ENCODE measurements around the gene EEF1G.
A peak's percentile ranks its signal among the peaks of the same experiment; 100 is the strongest.
"Not testable (repeated sequence)": the region's sequence is repeated elsewhere in the genome, so short reads cannot be mapped to it uniquely, and the experiment has no call there.

The EEF1G gene

DNA sequence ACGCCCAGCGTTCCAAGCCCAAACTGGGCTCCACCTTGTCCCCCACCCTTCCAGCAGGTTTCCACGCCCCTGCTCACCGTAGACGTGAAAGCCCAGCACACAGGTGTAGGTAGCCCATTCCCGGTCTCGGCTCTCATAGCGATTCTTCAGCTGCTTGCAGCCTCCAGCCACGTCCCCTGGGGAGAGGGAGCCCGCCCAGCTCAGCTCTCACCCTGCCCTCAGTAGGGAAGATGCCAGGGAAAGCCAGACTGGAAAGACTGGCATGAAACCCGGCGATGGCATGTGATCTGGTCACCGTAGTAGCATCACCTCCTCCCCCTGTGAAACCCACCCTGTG lies 29.3 kb upstream of the EEF1G start:
- DNase-seq: no peak

DNA sequence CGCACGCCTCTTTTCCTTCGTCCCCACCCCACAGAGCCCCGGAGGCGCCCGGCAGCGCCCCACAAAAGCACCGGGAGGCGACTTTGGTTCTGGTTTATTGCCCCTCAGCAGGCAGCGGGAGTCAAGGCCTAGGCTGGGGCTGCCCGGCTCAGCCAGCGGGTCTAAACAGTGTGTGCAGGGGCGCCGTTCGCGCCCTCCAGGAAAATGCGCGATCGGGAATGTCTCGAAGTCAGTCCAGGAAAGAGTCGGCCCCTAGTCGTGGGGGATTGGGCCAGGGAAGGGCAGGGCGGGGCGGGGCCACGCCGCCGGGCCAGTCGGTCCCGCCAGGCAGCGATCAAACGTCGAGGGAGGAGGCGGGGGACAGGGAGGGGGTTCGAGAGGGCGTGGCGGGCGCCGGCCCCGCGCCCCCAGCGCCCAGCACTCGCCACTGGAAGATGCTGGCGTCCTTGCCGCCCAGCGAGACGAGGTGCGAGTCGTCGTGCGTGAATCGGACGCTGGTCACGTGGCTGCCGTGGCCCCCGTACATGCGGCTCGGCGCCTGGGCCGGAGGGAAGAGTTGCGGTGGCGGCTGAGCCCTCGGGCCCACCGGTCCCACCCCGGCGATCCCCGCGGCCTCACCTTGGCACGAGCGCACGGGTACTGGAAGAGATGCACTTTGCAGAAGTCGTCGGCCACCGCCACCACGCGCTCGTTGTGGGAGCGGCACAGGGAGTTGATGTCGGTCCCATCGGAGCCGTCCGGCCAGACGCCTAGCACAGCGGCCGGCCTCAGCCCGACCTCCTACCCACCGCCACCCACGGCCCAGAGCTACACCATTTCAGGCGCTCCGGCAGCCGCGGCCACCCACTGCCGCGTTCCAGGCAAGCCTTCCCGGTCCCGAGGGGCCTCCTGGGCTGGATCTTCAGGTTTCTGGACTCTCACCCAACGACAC lies 28.7 kb upstream of the EEF1G start:
- DNase-seq: peak; percentile 35

DNA sequence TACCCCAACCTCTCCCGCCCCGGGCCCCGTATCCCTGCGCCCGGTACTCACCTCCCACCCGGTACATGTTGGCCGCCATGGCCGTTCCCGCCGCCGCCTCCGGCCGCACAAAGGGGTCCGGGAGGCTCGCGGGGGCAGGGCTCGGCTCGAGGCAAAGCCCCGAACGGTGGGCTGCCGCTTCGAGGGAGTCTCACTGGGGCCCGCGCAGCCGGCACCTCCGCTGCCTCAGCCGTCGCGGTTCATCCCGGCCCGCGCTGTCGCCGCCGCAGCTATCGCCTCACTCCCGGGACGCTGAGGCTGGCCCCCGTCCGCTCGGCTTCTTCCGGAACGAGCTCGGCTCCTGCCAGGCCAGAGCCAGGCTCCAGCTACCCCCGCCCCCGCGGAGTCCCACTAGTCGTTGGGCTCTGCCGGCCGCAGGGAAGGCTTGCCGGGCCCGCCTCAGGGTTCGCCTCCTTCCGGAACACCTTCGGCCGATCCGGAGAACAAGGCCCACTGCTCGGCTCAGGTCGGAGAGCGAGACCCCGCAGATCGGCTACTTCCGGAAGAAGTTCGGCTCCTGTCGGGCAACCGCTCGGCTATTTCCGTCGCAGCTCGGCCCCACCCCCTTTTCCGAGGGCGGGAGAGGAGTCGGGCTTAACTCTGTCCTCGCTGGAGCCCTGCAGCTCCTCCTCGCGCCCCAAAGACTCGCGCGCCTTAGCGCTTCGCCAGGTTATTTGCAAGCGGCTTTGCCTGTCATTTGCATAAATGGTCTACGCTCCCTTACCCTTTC lies 27.9 kb upstream of the EEF1G start, which contains the start of gene MTA2:
Gene MTA2 (minus strand): TSS at position 494 of the 769 bp plus-strand sequence. CDS start 415 bp downstream, at position 79.
- DNase-seq: peak; percentile 98

DNA sequence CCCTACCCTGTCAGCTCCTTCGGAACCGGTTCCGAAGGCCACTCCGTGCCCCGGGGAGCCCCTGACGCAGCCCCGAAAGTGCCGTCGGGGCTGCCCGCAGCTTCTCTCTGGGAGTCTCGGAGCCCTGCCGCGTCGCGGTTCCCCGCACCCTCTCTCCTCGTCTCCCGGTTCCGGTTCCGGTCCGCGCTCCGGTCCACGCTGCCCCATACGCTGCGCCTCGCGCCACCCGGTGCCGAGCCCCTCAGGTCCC lies 27.4 kb upstream of the EEF1G start:
- DNase-seq: peak; percentile 42

DNA sequence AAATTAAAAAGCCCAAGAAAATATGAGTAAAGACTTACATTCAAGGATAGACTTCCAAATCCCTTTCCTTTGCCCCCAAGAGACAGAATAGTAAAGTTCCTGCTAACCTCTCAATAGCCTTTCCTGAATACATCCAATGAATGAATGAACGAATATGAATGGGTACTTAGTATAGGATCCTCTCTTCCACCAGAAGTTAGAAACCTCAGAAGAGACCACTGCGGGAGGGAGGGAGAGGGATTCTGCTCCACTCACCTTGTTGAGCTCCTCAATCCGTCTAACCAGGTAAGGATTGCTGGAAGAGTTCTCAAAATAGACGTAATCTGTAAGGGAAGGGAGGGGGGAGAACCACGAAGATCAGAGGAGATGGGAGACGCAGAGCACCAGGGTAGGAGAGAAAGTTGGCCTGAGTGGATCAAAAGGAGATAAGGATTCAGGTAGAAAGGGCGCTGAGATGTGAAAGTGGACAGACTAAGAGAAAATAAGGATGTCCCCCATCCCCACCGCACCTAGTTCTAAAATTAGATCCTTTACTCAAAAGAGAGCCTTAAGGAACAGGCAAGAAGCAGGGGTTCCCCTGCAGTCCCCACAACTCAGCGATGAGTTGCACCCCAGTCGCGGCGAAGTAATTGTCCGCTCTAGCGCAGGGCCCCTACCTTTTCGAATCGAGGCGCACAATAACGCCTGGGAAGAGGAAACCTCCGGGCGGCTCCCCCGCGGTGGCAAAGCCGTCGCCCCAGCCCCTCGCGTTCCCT lies 26.9 kb upstream of the EEF1G start:
- no peak for DNase-seq

DNA sequence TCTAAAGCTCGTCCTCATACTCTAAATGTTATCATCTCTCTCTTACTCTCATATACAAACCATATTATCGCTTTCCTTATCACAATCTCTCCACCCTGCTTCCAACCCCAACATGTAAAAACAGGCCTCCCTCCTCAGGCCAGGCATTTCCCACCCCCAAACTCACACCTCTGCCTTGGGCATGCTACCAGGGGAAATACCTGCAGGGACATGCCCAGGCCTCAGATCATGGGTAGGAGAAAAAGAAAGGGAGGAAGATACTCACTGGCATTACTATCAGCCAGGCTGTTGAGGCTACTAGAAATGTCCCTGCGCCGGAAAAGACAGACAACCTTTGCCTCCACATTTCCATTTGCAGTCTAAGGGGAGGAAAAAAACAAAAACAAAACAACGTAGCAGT lies 26.2 kb upstream of the EEF1G start:
- peak; percentile 13 for DNase-seq

DNA sequence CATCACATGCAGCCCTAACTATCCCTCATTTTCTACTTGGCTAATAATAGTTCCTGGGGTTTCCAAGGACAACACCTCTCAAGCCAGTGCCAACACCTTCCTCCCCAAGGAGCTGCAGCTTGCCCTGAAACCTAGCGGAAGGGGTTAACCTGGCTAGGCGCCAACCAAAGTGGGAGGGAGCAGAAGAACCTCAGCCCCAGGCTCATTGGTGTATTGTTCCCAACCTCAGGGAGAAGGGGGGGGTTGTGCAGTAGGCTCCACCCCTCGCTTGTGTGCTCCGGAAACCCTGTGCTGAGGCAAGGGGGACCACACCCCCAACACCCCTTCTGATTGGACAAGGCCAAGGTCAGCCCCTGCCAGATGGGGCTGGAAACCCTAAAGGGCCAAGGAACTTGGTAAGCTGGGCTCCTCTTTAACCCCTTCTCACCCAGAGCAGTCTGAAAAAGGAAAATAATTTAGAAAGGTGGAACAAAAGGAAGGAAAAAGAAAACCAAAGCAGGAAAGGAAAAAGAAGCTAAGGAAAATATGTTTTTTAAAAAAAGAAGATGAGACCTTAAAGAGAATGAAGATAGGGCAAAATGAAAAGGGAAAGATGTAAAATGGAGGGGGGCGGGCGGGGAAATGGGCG lies 25.5 kb upstream of the EEF1G start:
- peak; percentile 99 for DNase-seq

DNA sequence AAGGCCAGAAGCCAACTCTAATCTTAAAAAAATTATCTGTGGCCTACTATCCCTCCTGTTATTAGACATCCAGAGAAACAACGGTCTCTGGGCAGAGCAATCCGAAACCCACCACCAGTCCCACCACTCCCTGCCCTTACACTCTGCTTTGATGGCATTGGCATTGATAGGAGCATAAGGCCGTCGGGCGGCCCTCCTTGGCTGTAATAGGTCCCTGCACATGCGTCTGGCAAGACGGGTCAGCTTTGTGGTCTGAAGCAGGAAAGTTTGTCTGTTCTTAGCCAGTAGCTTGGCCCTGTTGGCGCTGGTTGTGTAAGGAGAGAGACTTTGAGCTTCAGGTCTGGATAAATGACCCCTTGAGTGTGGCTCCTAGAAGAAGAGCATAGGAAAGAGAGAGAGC lies 21.4 kb upstream of the EEF1G start:
- no peak for DNase-seq

DNA sequence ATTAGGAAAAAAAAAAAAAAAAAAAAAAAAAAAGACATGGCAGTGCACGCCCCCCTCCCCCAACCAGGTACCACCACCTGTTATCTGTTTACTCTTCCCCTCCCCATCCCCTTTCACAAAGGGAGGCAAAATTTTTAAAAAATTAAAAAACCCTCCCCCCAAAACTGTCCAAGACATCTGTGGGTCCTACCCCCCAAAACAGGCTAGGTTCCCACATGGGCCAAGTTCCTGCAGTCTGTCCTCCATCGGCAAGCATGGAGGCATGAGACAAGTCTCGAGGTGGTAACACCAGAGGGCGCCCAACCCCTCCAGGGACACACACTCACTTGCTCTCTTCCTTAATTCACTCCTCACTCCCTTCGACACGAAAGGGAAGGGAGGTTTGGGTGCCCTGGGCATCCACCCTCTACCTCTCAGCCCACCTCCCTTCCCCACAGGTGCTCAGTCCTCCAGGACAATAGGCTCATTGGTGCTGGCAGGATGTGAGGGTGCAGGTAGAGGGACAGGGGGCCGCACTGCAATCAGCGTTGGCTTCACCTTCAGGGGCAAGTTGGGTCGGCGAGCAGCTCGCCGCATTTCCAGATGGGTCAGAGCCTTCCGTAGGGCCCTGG lies 19.8 kb upstream of the EEF1G start:
- peak; percentile 80 for DNase-seq

DNA sequence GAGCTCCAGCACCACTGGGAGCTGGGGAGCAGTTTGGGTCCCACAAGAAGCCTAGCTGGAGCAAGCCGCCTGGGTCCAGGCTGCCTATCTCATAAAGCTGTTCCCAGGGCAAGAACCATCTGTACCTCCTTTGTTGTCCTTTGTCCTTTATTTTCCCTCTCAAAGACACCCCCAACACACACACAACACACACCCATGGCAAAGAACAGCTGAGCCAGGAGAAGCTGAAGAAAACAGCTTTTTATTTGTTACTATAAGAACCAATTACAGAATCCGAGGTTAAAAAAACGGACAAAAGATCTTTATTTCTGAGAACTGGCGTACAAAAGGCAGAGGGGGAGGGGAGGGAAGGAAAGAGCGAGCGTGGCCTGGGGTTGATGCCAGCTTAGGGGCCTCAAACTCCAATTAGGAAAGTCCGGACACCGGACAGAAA lies 19.3 kb upstream of the EEF1G start:
- DNase-seq: no peak

DNA sequence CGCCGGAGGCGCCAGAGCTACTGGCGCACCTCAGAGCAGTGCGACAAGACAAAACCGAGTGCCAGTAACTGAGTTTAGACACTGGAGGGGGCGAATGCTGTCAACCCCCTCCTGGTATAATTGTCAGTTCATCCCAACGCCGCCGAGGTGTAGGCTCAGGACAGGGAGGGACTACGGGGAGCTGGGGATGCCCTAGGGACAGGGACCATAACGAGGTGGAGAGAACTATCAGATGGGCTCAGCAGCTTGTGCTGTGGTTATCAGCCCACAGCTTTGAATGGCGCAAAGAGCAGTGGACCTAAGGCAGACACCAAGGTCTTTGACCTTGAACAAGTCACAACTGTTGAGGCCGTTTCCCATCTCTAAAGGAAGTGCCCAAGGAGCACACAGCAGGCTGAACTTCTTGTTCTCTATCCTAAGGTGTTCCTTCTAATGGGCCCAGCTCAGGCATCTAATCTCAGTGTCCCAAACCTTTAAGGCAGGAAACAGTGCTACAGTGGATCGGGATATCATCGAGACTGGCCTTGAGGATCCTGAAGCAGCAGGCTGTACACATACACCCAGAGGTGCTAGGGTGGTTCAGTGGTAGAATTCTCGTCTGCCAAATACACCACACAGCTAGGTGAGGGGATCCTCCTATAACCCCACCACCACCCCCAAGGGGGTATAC lies 18.6 kb upstream of the EEF1G start:
- DNase-seq: no peak

DNA sequence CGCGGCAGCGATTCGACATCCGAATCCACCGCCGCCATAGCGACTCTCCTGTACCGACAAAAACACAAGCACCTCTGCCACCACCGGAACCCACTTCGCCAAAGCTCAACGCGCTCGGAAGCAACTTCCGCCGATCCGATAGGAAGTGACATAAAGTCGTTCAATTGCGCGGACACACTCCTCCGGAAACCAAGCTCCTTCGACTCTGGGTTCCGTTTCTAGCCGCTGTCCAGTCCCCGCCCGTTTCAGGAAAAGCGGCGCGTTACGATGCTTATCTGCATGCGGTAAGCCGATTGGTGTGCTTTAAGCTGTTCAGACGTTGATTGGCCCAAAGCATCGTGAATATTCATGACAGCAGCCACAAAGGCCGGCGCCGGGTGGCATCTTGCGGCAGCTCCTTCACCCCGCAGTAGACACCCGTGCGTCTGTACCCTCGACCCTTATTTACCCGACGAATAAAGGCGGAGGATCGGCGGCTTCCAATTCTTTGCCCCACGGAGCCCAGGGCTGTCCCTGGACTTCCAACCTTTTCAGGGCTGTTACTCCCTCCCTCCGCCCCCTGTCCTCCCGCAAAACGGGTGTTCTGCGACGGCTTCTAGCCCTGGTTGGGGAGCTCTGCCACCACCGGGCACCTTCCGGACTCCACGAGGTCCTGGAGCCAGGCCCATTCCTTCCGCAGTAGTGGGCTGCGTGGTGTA lies 17.9 kb upstream of the EEF1G start, which contains the start of gene TUT1:
Gene TUT1 (minus strand): TSS at position 76 of the 698 bp plus-strand sequence. CDS start 38 bp downstream, at position 38.
- DNase-seq: peak; percentile 97

DNA sequence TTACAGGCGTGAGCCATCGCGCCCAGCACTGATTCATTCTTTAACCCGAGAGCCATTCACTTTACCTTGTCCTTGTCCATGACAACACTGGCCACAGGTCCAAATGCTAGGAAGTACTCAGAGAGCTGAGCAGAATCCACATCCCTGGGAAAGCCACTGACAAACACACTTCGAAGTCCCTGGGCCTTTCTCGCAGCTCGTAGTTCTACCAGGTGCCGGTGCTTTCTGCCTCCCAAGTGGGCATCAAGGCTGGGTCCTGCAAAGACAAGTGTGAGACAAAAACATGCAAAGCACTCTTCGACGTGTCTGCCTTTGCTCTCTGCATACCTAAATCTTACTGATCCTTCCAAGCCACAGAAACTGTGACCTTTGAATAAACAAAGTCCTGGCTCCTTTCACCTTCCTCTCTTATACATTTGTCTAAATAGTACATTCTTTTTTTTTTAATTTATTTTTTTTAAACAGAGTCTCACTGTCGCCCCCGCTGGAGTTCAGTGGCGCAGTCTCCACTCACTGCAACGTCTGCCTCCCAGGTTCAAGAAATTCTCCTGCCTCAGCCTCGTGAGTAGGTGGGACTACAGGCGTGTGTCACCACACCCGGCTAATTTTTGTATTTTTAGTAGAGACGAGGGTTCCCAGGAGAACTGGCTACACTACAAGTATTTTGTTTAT lies 15.4 kb upstream of the EEF1G start:
- DNase-seq: no peak

DNA sequence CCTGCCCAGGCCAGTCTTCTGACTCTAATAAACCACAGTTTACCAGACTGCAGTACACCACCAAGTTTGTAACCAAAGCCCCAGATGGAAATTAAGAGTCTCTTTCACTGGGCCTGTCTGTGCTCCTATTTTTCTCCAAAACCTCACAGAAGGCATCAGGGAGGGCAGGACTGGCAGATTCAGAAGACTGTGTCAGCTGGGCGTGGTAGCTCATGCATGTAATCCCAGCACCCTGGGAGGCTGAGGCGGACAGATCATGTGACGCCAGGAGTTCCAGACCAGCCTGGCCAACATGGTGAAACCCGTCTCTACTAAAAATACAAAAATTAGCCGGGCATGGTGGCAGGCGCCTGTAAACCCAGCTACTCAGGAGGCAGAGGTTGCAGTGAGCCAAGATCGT lies 11.7 kb upstream of the EEF1G start:
- not testable (repeated sequence) for DNase-seq

DNA sequence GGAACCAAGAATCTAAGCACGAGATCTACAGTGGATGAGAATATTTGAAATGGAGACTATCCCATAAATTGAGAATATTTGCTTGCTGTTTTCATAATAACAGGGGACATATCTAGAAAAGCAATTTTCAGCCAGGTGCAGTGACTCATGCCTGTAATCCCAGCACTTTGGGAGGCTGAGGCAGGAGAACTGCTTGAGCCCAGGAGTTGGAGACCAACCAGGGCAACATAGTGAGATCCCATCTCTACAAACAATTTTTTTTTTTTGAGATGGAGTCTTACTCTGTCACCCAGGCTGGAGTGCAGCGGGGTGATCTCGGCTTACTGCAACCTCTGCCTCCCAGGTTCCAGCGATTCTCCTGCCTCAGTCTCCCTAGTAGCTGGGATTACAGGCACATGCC lies 8.0 kb upstream of the EEF1G start:
- not testable (repeated sequence) for DNase-seq

DNA sequence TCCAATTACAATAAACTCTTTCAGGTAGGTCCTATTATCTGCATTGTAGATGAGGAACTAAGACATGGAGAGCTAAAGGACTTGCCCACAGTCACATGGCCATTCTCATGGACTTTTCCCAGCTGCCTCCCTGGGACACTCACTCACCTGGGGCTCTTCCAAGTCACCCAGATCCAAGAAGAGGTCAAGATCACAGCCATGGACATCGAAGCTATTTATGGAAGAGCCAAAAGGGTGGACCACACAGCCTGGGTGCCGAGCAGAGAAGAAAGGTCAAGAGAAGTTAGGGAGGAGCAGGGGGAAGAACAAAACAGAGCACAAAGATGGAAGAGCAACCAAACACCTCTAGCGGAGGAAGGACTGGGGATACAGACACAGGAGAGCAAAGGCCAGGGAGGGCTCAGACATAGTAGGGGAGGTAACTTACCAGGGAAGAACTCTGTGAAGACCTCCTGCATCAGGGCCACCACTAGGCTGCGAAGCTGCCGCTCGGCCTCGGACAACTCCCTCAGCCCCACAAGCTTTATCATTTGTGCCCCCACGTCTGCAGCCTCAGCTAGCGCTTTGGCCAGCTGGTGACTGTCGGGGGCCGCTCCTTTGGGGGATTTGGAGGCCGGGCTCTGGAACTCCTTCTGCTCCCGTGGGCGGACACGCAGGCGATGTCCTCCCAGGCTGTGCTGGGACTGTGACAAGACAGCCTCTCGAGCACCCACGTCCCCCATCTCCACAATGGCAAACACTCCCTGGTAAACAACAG lies 7.4 kb upstream of the EEF1G start:
- DNase-seq: no peak

DNA sequence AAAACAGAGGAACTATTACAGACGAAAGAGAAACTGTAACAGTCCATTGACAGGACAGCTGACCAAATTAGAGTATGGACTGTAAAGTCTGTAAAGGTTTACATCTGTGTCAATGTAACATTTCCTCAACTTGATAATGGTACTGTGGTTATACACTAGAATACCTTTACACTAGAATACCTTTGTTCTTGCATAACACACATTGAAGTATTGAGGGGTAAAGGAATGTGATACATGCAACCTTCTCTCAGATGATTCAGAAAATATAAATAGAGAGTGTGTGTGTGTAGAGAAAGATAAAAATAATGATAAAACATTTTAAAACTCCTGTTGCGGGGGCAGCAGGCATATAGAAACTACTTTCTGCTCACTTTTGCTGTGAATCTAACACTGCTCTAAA lies 5.6 kb upstream of the EEF1G start:
- DNase-seq: no peak

DNA sequence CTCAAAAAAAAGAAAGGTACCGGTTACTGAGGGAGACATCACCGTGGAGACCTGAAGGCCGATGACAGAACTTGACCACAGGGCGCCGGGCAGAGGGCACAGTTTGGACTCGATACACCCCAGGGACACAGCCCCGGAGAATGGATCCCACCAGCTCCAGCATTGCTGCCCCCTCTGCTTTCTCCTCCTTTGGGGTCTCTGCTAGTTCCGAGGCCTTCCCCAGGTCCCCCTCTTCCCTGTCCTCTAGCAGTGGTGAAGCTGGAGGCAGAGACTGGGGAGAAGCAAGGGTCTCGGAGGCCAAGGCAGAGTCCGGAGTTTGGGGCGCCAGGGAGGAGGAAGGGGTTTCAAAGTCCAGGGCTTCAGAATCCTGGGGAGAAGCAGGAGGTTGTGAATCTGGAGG lies 4.8 kb upstream of the EEF1G start:
- no peak for DNase-seq

DNA sequence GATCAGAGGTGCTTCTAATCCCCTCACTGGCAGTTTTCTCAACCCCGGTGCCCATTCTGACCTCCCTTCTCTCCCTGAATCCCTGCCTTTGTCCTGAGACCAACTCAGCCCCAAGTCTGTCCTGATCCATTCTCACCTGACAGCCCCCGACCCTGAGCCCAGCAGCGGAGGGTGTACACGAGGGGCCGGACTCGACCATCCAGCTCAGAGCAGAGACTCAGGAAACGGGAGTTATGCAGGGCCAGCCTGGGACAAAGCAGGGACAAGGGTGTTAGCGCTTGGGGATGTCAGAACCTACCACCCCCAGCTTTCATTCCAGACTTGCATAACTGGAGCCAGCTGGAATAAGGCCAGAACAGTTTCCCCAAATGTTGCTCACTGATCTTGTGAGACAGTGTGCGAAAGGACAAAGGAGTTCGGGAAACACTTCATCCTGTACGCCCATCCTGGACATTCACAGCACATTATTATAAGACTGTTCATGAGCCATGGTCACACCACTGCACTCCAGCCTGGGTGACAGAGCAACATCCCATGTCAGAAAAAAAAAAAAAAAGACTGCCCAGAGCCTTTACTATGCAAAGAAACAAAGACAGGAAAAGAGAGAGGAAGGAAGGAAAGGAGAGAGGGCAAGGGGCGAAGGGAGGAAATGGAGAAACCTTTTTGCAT lies 3.5 kb upstream of the EEF1G start:
- DNase-seq: no peak
